ENCODE data around the gene PPP1R1B.

Gene PPP1R1B

DNA sequence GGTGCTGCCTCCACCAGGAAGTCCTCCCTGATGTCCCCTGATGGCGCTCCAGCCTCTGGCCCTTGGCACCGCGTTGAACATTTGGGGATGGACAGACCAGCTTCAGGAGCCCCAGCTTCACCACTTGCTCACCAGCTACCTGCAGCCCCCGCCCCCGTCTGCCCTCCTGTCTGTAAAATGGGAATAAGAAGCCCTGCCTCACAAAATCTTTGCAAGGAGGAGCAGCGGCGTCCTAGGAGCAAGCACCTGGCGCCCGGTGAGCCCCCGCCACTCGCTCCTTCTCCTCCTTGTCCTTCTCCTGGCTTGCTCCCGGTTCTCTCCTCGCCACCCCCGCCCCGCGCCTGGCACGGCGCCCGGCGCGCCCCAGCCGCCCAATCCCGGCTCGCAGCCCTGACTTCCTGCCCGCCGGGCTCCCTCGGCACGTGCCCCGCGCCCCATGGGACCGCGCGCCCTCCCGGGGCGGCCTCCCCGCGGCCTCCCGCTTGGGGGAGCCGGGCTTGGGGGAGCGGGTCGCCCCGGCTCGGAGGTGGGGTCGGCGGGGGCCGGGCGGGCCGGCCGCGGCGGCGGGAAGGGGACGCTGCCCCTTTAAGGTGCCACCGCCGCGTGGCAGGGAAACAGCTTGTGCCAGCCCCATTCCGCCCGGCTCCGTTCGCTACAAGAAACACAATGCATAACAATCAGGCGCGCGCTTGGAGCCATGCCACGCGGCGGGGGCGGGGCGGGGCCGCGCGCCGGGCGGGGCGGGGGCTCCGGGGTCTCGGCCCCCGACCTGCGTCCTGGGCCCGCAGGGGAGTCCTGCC, 9.1 kb upstream of the PPP1R1B start:
- DNase-seq, result no peak

DNA sequence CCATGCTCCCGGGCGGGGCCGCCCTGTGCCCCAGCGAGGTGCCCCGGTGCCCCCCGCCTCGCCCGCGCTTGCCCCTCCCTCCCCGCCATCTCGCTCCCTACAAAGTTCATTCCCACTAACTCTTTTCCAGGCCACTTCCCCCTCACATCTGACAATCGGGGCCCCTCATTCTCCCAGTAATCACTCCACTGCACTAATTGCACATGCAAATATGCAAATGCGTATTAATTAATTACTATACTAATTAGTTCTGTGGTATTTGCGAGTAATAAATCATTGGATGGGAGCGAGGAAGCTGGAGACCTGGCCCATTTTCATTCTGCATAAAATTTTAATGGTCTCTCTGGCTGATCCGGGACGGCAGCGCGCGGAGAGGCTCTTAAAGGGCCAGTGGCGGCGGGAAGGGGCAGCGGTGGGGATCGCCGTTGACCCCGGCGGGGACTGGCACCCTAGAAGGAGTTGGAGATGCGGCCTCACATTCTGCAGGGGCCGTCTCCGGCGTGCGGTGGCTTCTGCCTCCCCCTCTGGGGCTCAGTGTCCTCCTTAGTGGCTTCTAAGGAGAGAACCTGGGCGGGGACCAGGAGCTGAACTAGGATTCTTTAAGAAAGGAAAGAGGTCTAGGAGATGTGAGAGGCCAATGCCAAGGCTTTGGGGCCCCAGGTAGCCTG, 8.4 kb upstream of the PPP1R1B start:
- peak; percentile 23 for DNase-seq

DNA sequence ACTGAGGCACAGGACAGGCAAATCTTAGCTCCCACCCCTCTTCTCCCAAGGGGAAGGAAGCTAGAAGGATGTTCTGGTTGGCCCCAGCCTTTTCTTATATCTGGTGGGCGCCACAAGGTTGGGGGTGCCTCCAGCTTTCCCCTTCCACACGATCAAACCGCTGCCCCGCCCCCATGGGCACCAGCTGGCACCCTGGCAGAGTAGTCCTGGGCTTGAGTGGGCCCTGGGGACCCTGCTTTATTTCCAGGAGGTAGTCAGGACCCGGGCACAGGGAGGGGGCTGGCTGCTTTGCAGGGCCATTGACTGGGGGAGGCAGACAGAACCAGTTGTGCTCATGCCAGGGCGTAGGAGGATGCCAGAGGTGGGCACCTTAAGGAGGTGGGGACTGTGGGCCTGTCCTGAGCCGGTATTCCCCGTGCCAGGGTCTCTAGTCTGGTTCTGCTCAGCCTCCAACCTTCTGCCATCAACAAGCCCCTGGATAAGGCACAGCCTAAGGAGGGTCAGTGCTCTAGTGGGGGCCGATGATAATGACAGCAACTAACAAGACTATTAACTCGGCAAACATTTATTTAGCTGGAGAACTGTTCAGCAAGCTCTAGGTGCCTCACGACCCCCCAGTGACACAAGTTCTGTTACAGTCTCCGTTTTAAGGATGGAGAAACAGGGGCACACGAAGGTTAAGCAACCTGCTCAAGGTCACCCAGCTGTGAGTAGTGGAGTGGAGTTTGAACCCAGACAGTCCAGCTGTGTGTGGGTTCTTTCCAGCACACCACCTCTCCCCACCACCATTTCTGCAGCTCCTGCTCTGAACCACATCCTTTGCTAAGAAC, 7.6 kb upstream of the PPP1R1B start:
- DNase-seq, result no peak

DNA sequence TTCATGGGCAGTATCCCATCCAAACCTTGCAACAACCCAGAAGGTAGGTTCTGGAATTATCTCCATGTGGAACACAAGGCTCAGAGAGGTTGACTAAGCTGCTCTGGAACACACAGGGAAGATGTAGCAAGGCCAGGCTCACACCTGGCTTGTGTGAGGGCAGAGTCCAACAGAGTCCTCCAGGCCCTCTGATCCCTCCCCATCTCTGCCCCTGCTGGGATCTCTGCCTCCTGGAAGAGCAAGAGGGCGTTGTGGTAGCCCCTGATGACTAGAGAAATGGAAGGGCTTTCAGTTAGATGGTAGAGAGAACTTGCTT, 7.0 kb upstream of the PPP1R1B start:
- no peak for DNase-seq

DNA sequence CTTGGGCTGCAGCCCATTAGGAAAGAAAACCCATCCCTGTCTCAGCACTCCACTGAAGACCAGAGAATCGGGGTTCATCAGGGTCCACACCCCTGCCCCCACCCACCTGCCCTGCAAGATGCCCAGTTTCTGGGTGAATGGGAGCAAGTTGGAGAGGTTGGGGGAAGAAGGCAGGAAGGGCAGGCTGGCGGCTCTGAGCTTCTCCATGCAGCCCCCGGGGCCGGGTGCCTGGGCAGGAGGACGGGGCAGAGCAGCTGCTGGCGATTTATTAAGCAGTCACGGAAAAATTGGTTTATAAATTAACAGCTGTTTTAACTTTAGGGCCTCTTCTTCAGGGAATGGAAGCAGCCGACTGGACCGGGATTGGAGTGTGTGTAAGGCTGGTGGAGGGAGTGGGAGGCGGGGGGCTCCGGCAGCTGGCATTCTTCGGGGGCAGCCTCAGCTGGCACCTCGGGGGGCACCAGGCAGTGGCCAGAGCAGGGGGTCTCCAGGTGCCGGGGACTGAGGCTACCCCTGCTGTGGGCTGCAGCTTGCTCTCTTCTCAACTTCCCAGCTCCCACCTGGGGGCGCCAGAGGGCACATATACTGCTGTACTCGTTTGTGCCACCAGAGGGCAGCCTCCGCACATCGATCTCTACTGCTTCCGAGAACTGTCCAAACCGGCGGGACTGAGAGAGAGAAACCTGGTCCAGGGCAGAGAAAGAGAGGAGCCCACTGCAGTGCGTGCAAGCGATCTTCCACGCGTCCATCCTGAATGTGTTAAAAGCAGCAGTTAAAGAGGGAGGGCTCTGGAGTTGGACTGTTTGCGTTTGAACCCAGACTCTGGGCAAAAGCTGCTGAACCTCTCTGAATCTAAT, 5.0 kb upstream of the PPP1R1B start:
- DNase-seq, result peak; percentile 91

DNA sequence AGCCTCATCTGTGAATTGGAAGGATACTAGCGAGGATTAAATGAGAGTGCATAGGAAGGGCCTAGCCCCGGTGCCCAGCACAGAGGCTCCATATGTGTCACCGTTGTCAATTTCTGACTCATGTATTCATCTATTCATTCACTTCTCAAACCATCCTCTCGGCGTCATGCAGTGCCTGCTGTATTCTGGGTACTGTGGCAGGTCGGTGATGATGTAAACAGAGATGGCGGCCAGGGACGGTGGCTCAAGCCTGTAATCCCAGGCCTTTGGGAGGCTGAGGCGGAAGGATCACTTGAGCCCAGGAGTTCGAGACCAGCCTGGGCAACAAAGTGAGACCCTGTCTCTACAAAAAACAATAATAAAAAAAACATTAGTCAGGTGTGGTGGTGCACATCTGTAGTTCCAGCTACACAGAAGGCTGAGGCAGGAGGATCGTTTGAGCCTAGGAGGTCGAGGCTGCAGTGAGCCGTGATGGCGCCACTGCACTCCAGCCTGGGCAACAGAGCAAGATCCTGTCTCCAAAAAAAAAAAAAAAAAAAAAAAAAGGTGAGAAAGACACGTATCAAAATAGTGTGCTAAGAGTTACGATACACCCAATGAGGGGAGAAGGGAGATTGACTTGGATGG, 4.3 kb upstream of the PPP1R1B start:
- no peak for DNase-seq

DNA sequence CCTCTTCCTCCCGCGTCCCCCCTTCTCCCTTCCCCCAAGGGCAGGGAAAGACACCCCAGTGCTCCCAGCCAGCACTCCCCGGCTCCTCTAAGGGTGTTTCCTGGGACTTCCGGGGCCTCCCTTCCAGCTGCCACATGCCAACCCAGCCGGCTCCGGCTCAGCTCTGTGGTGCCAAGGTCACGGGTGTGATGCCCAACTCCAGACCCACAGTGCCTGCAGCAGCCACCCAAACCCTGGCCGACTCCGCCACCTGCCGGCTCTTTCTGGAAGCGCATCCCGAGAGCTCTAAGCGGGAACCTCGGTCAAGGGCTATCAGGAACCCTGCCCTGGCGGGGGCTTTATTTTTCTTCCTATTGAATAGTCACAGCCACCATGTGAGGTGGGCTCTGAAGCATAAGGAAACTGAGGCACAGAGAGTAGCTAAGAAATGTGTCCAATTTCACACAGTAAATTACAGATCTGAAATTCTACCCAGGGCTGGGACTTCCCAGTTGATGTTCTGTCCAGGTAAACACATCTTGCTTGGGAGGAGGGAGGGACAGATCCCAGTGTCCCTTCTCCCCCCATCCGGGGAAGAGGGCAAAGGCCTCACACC, 3.3 kb upstream of the PPP1R1B start:
- peak; percentile 85 for DNase-seq

DNA sequence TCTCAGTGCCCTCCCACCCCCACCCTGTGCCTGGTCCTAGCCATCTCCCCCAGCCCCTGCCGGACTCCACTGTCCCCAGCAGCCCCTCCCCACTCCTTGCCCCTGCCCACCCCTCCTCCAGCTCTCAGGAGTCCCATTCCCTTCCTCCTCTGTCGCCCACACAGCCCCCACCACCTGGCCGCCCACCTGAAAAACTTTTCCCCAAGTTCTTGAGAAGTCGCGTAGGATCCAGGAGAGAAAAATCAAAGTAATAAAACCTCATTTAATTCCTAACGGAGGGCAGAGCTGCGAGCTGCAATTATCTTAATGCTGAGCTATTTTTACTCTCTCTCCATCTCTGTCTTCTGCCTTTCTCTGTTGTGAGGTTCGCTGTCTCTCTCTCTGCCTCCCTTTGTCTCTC, 2.4 kb upstream of the PPP1R1B start:
- no peak for DNase-seq

DNA sequence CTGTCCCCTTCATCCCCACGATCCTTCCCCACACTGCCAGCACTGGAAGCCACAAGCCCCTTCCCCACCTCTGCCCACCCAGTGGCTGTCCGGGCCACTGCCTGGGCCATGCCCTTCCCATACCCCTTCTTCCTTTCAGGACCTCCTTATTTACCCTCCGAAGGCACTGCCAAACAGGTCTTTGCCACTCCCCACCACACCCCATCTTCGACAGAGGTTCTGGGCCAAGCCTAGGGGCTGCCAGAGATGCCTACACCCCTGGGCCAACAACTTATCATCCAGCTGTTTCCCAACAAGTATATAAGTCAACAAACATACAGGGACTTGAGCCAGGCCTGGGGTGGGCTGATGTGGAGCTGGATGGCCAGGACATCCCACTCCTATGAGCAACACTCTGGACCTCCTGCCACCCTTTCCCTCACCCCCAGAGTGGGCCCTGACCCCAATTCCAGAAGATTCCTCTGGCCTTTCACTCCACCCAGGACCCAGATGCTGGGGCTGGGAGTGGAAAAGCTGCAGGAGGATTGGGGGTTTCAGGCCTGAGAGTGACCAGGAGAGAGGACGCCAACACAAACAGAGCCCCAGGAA, 1.5 kb upstream of the PPP1R1B start:
- DNase-seq, result no peak

DNA sequence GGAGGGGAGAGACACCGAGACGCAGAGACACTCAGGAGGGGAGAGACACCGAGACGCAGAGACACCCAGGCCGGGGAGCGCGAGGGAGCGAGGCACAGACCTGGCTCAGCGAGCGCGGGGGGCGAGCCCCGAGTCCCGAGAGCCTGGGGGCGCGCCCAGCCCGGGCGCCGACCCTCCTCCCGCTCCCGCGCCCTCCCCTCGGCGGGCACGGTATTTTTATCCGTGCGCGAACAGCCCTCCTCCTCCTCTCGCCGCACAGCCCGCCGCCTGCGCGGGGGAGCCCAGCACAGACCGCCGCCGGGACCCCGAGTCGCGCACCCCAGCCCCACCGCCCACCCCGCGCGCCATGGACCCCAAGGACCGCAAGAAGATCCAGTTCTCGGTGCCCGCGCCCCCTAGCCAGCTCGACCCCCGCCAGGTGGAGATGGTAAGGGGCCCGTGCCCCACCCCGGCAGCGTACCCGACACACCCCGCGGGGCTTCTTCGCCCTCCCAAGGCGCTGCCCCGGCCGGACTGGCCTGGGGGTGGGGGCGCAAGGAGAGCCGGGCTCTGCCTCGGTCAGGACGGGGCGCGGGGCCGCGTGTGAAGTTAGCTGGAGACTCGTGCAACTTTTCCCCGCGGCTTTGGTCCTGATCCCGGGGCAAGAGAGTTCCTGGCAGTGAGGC, 427 bp downstream of the PPP1R1B start:
- DNase-seq, result no peak

DNA sequence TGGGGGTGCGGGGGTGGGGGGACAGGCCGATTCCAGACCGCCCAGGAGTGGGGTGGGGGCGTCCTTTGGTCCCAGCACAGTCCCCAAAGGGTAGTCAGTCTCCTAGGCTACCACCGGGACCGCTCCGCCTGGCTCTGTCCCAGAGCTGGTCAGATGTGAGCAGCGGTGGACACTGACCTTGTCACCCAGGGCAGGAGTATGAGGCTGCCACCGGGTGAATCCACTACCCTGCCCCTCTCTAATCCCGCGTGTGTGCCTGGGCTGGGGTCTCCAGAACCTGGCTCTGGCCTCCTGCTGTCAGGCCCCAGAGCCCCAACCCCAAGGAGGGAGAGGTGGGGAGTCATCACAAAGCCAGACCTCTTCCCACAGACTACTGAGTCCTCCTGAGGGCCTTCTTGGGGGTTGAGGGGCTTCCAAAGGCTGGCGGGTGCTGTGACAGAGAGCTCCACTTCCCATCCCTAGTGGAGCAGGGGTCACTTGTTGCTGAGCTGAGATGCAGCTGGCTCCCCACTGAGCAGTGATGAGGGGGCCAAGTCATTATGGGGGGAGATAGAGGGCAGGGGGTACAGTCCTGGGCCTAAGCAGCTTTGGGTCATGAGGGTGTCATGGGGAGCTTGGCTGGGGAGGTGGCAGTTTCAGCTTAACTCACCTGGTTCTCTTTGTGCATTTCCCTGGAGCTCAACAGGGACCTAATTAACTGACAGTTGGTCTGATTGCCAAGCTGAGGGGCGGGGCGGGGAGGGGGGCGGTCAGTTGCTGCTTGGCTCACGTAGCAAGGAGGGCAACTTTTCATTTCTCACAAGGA, 1.2 kb downstream of the PPP1R1B start:
- no peak for DNase-seq

DNA sequence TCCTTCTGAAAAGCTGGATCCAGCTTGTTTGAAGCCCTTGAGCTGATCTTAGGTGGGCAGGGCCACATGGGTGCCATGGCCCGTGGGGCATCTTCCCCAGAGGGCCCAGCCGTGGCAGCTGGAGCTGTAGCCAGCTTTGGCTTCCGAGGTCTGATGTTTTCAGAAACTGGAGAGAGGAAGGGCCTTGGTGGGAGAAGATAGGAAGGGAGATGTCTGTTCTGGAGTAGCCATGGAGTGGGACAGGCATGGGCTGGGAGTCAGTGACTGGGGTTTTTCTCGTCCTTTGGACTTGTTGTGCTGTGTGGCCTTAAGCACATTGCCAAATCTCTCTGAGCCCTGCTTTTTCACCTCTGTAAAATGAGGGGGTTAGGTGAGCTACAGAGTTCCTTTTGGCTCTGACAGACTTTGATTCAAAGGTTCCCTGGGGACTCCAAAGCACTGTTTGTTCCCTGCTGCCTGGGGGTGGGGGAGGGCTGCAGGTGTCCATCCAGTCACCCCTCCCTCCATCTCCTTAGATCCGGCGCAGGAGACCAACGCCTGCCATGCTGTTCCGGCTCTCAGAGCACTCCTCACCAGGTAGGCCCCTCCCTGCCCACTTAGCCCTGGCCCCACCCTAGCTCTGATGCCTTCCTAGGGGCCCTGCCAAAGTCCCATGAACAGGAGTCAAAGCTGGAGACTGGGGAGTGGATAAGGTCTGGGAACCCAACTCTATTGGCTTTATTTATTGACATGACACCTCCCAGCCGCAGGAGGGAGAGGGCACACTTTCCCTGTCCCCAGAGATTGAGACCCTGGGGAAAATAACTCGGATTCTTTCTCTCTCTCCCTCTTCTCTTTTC, 2.1 kb downstream of the PPP1R1B start:
- DNase-seq, result no peak

DNA sequence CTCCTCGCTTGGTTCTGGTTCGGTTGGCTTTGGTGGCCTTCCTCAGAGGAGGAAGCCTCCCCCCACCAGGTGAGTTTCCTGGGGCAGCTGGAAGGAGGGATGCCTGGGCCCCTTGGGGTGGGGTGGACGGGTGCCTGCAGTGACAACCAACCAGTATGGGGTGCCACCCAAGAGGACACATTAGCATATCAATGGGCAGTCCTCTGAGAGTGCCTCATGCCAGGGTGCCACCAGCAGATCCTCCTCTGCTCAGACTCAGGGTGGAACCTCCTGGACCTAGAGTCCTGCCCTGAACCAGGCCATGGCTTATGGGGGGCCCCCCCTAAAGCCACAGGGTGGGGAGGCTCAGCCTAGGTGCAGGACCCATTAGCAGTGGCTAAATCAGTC, 2.7 kb downstream of the PPP1R1B start:
- DNase-seq, result no peak

DNA sequence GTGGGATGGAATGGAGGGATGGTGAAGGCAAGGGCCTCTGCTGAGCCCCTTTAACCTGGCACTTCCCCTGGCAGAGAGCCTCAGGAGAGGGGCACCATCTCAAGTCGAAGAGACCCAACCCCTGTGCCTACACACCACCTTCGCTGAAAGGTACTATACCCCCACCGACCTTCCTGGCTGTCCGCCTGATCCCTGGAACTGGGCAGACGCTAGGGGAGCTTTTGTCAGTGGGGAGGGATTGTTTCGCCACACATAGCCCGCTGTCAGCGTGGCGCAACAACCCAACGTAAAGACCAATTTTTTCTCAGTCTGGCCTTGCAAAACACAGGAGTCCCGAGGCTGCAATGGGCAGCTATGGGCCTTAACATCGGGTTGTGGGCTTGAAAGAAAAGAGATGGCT, 3.1 kb downstream of the PPP1R1B start:
- no peak for DNase-seq

DNA sequence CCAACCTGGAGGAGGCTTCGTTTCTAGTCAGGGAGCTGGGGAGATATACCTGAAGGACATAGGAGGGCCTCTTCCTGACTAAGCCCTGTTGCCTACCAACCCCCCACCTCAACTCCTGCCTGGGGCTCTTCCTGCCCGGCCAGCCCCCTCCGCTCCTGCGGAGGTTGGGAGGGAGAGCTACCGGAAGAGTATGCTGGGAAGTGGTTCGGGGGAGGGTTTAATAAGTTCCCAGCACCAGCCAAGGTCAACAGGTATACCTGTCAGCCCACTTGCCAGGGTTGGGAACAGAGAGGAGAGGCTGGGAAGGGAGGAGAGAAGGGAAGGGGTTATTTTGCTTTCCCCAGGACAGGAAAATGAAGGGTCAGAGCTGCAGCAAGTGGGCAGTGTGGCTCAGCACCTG, 4.7 kb downstream of the PPP1R1B start:
- no peak for DNase-seq

DNA sequence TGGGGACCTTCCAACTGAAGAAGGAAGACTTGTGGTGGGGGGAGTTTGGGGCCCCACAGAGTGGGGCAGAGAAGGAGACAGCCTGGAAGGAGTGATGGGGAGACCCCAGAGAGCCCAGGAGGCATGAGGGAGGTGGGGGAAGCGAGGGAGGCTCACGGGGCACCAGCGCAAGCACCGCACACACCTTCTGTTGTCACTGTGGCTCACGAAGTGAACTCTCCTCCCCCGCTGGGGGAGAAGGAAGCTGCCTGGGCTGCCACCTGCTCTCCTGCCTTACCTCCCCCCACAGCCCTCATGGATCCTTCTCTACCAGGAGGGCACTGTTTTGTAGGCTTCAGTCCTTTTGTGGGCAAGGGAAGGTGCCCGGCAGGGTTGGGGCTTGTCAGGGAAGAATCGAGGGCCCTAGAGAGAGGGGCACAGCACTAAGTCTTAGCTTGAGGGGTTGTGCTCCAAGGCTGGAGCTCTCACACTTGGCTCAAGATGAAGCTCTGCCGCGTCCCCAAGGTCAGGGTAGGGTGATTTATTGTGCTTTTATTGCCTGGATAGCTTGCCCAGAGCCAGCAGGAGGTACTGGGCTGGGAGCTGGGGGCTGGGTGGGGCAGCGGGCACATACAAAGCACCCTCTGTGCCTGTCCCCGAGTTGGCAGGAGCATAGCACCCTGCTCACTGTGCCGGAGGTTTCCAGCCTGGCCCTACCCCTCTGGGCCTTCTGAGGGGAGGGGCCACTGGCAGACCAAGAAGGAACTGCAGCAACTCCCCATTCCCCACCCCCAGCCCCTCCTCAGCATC, 5.6 kb downstream of the PPP1R1B start:
- DNase-seq, result no peak

DNA sequence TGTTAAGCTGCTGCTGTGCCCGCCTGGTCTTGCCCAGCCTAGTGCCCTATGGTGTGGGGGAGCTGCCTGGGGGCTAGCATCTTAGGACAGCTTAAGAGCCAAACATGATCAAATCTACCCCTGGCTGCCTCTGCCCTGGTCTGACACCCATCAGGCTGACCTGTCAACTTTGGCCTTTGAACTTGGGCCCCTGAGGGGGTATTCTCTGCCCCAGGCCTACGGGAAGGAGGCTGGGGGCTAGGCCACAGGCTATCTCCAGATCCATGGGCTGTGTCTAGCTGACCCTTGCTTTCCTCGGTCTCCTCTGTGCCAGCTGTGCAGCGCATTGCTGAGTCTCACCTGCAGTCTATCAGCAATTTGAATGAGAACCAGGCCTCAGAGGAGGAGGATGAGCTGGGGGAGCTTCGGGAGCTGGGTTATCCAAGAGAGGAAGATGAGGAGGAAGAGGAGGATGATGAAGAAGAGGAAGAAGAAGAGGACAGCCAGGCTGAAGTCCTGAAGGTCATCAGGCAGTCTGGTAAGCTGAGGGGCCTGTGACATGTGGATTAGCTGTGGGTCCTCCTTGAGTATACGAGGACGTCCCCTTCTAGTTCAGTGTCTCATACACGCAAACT, 6.9 kb downstream of the PPP1R1B start:
- no peak for DNase-seq

DNA sequence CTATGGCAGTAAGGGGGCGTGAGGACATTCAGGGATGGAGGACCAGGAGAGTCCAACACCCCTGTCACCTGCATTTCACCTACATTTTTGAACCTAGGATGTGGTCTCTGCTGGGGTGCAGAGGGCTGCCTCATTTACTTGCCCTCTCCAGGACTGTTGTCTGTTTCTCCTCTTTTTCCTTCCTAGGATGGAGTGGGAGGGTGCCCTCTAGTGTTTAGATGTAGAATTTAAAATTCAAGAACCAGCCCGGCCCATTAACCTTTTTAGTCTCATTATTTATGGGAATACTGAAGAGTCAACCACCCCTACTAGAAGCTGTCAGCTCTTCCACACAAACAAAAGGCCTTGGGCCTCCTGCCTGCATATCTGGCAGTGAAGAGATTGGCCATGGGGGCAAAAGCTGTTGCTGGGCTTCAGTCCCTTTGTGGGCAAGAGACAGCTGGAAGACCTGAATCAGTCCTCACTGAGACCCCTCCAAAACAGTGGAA, 7.7 kb downstream of the PPP1R1B start:
- peak; percentile 69 for DNase-seq
